ENCODE measurements around the gene IRF4.

DNA sequence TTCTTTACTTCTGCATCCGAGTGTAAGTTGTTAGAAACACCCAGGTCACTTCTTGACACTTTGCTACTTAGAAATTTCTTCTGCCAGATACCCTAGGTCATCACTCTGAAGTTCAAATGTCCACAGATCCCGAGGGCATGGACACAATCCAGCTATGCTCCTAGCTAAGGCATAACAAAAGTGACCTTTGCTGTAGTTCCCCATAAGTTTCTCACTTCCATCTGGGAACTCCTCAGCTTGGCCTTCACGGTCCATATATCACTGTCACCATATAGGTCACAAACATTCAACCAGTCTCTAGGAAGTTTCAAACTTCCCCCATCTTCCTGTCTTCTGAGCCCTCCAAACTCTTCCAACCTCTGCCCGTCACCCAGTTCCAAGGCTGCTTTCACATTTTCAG lies 65.3 kb downstream of the IRF4 start:
- TF ChIP-seq, protein P1, sequence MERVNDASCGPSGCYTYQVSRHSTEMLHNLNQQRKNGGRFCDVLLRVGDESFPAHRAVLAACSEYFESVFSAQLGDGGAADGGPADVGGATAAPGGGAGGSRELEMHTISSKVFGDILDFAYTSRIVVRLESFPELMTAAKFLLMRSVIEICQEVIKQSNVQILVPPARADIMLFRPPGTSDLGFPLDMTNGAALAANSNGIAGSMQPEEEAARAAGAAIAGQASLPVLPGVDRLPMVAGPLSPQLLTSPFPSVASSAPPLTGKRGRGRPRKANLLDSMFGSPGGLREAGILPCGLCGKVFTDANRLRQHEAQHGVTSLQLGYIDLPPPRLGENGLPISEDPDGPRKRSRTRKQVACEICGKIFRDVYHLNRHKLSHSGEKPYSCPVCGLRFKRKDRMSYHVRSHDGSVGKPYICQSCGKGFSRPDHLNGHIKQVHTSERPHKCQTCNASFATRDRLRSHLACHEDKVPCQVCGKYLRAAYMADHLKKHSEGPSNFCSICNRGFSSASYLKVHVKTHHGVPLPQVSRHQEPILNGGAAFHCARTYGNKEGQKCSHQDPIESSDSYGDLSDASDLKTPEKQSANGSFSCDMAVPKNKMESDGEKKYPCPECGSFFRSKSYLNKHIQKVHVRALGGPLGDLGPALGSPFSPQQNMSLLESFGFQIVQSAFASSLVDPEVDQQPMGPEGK (CRISPR knock-in tag; IDR thresholded peaks at IDR 0.05; ENCODE audit: borderline replicate concordance) = no peak
- TF ChIP-seq ZFP30 (CRISPR knock-in tag; IDR thresholded peaks at IDR 0.05) (no peak), RARB (CRISPR knock-in tag; IDR thresholded peaks at IDR 0.05) (no peak), CSDC2 (CRISPR knock-in tag; IDR thresholded peaks at IDR 0.05) (no peak), PPARA (CRISPR knock-in tag; IDR thresholded peaks at IDR 0.05; ENCODE audit: borderline replicate concordance) (no peak), ARNTL (CRISPR knock-in tag; IDR thresholded peaks at IDR 0.05; ENCODE audit: borderline replicate concordance, low read depth) (no peak), ZFP3 (CRISPR knock-in tag; IDR thresholded peaks at IDR 0.05) (no peak), ZNF70 (CRISPR knock-in tag; IDR thresholded peaks at IDR 0.05) (no peak), TCF4 (CRISPR knock-in tag; IDR thresholded peaks at IDR 0.05; ENCODE audit: borderline replicate concordance) (no peak), ZNF8 (CRISPR knock-in tag; IDR thresholded peaks at IDR 0.05) (no peak), SNAI2 (CRISPR knock-in tag; IDR thresholded peaks at IDR 0.05) (no peak), ZNF565 (CRISPR knock-in tag; conservative IDR thresholded peaks at IDR 0.05; ENCODE audit: low read depth) (no peak), ESRRG (CRISPR knock-in tag; IDR thresholded peaks at IDR 0.05) (no peak)
- TF ChIP-seq, protein P2, sequence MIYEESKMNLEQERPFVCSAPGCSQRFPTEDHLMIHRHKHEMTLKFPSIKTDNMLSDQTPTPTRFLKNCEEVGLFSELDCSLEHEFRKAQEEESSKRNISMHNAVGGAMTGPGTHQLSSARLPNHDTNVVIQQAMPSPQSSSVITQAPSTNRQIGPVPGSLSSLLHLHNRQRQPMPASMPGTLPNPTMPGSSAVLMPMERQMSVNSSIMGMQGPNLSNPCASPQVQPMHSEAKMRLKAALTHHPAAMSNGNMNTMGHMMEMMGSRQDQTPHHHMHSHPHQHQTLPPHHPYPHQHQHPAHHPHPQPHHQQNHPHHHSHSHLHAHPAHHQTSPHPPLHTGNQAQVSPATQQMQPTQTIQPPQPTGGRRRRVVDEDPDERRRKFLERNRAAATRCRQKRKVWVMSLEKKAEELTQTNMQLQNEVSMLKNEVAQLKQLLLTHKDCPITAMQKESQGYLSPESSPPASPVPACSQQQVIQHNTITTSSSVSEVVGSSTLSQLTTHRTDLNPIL (CRISPR knock-in tag; IDR thresholded peaks at IDR 0.05; ENCODE audit: low read depth) = no peak

All from SK-N-SH treated with all-trans-retinoic acid at 6 μM for 48 hours (cell line).